GM23338 (cell line): ENCODE measurements around the gene NT5C. TPM values are rescaled to one million over a fixed set of nuclear protein-coding genes. Genes with fewer than 3 reads are reported as not detected.

Experiments
- ATAC-seq: fragments of 200-7000 bp; cut with Tn5 transposase; 3 replicates; pipeline ENCODE4 v1.9.1; 2020
- DNase-seq: peaks from one replicate; pipeline ENCODE4 v3.0.0-alpha.2; 2015; ENCODE audit warnings: low spot score
- H2AFZ ChIP-seq: fragments of 200-600 bp; sonication (generic); 2 replicates; pipeline ENCODE4 v1.8.0; 2016; ENCODE audit warnings: antibody characterized with exemption, mild to moderate bottlenecking, moderate library complexity
- H3F3A ChIP-seq: fragments of 200-600 bp; sonication (generic); replicated peaks from 2 replicates; pipeline ENCODE4 v1.8.0; 2017; ENCODE audit warnings: antibody characterized with exemption, mixed run types, low read depth
- H3K27ac ChIP-seq: fragments of 200-600 bp; sonication (generic); 2 replicates; pipeline ENCODE4 v1.6.1; 2016; ENCODE audit warnings: low read depth
- H3K27me3 ChIP-seq: fragments of 200-600 bp; sonication (generic); 2 replicates; pipeline ENCODE4 v1.8.0; 2016; ENCODE audit warnings: mild to moderate bottlenecking, mixed run types, moderate library complexity; ENCODE audit not compliant: insufficient read depth
- H3K36me3 ChIP-seq: fragments of 200-600 bp; sonication (generic); 2 replicates; pipeline ENCODE4 v1.8.0; 2016; ENCODE audit warnings: mild to moderate bottlenecking; ENCODE audit not compliant: insufficient read depth
- H3K4me1 ChIP-seq: fragments of 200-600 bp; sonication (generic); 2 replicates; pipeline ENCODE4 v1.8.0; 2016; ENCODE audit warnings: mild to moderate bottlenecking, moderate library complexity; ENCODE audit not compliant: insufficient read depth
- H3K4me2 ChIP-seq: fragments of 200-600 bp; sonication (generic); 2 replicates; pipeline ENCODE4 v1.7.1; 2017; ENCODE audit warnings: mixed run types
- H3K4me3 ChIP-seq: fragments of 200-600 bp; sonication (generic); 2 replicates; pipeline ENCODE4 v1.6.1; 2016; ENCODE audit warnings: mixed run types
- H3K79me2 ChIP-seq: fragments of 200-600 bp; sonication (generic); replicated peaks from 2 replicates; pipeline ENCODE4 v1.8.0; 2017; ENCODE audit warnings: mild to moderate bottlenecking; ENCODE audit not compliant: insufficient read depth
- H3K9me2 ChIP-seq: fragments of 200-600 bp; sonication (generic); 2 replicates; pipeline ENCODE4 v1.8.0; 2017; ENCODE audit not compliant: insufficient read depth
- H4K20me1 ChIP-seq: fragments of 200-600 bp; sonication (generic); replicated peaks from 2 replicates; pipeline ENCODE4 v1.8.0; 2017; ENCODE audit warnings: mild to moderate bottlenecking; ENCODE audit not compliant: insufficient read depth
- H3K27ac Mint-ChIP-seq: 2 replicates; pipeline ENCODE4 v1.8.0; 2020; ENCODE audit warnings: inconsistent platforms, mild to moderate bottlenecking, moderate library complexity, mixed read lengths
- H3K27me3 Mint-ChIP-seq: 3 replicates; pipeline ENCODE4 v1.8.0; 2022; ENCODE audit warnings: low read depth, mild to moderate bottlenecking, moderate library complexity, mixed read lengths, inconsistent platforms; ENCODE audit not compliant: insufficient read depth, poor library complexity
- H3K36me3 Mint-ChIP-seq: 3 replicates; pipeline ENCODE4 v1.8.0; 2021; ENCODE audit warnings: low read depth, mild to moderate bottlenecking, inconsistent platforms, moderate library complexity, mixed read lengths
- H3K4me1 Mint-ChIP-seq: 3 replicates; pipeline ENCODE4 v1.8.0; 2020; ENCODE audit warnings: mild to moderate bottlenecking, inconsistent platforms, mixed read lengths
- H3K4me3 Mint-ChIP-seq: 3 replicates; pipeline ENCODE4 v1.8.0; 2021; ENCODE audit warnings: moderate library complexity, mild to moderate bottlenecking, inconsistent platforms, mixed read lengths
- H3K9me3 Mint-ChIP-seq: 3 replicates; pipeline ENCODE4 v1.8.0; 2020; ENCODE audit warnings: moderate library complexity, mild to moderate bottlenecking, inconsistent platforms, mixed read lengths
- CREB1 ChIP-seq: fragments of 250-450 bp; sonication (Bioruptor Pico); IDR thresholded peaks from 2 replicates; pipeline ENCODE4 v1.5.0; 2020; ENCODE audit warnings: low read depth, mild to moderate bottlenecking, moderate library complexity
- ETS1 ChIP-seq: IDR thresholded peaks from 2 replicates; pipeline ENCODE4 v1.6.1; 2016; ENCODE audit warnings: antibody characterized with exemption
- EZH2 ChIP-seq: fragments of 200-600 bp; sonication (generic); IDR thresholded peaks from one replicate; pipeline ENCODE4 v1.8.0; 2017; ENCODE audit warnings: antibody characterized with exemption, mild to moderate bottlenecking, low read depth; ENCODE audit not compliant: unreplicated experiment
- EZH2phosphoT487 ChIP-seq: fragments of 200-600 bp; sonication (generic); IDR thresholded peaks from one replicate; pipeline ENCODE4 v1.8.1; 2018; ENCODE audit warnings: antibody characterized with exemption; ENCODE audit not compliant: unreplicated experiment
- JUNB ChIP-seq: IDR thresholded peaks from one replicate; pipeline ENCODE4 v1.6.1; 2016; ENCODE audit warnings: antibody characterized with exemption; ENCODE audit not compliant: unreplicated experiment
- NANOG ChIP-seq: IDR thresholded peaks from 2 replicates; pipeline ENCODE4 v1.6.1; 2016; ENCODE audit warnings: antibody characterized with exemption, borderline replicate concordance
- POLR2AphosphoS5 ChIP-seq: IDR thresholded peaks from 2 replicates; pipeline ENCODE4 v1.6.1; 2016; ENCODE audit warnings: antibody characterized with exemption, low read depth
- REST ChIP-seq: IDR thresholded peaks from one replicate; pipeline ENCODE4 v1.6.1; 2018; ENCODE audit warnings: antibody characterized with exemption; ENCODE audit not compliant: unreplicated experiment
- STAT1 ChIP-seq: IDR thresholded peaks from one replicate; pipeline ENCODE4 v1.6.1; 2016; ENCODE audit warnings: antibody characterized with exemption; ENCODE audit not compliant: unreplicated experiment
- ZNF114 ChIP-seq: fragments of 250-450 bp; sonication (Bioruptor Pico); IDR thresholded peaks from 2 replicates; pipeline ENCODE4 v1.5.0; 2020; ENCODE audit warnings: mild to moderate bottlenecking, moderate library complexity
- ZNF331 ChIP-seq: fragments of 250-450 bp; sonication (Bioruptor Pico); IDR thresholded peaks from 2 replicates; pipeline ENCODE4 v1.5.0; 2020; ENCODE audit warnings: low read depth, mild to moderate bottlenecking, moderate library complexity
- polyA plus RNA-seq: library from polyadenylated mRNA; unstranded; fragments of >200 nt; fragmentation: Nextera tagmentation; extraction: Ambion mirVana; gene quantifications from 2 replicates; pipeline ENCODE4 v1.2.1, GENCODE V29; 2016
- total RNA-seq: library from RNA; depleted of rRNA; stranded (reverse); fragments of >200 nt; shearing (Covaris generic); gene quantifications from 2 replicates; pipeline ENCODE4 v1.2.3, GENCODE V29; 2014
- TF ChIP-seq, protein P1 (sequence below), 2 experiments: fragments of 200-600 bp in 1 of 2; sonication (generic) in 1 of 2; conservative IDR thresholded peaks; 2 replicates each; pipeline versions ENCODE4 v1.5.1 to v1.6.1; 2016 to 2017; ENCODE audit warnings: antibody characterized with exemption in 2 of 2, low read depth in 2 of 2, mild to moderate bottlenecking in 2 of 2, moderate library complexity in 1 of 2
- TF ChIP-seq, protein P2 (sequence below): fragments of 250-450 bp; sonication (Bioruptor Pico); IDR thresholded peaks from 2 replicates; pipeline ENCODE4 v1.5.0; 2020; ENCODE audit warnings: mild to moderate bottlenecking, moderate library complexity

The NT5C gene
- total and polyA plus RNA-seq, 2 experiments from 2014 or later: 91.7 to 120 TPM

- Mint-ChIP-seq H3K9me3 (no peaks in the 10 kb centered on the region), H3K27me3 (peaks cover 28% of the 10 kb centered on the region), H3K4me1 (peaks cover 57% of the 10 kb centered on the region), H3K36me3 (no peaks in the 10 kb centered on the region; the same call in 2 of the 3 replicates), H3K4me3 (peak overlapping the region; percentile 75), H3K27ac (peak overlapping the region; percentile 79)
- TF ChIP-seq CREB1 (CRISPR knock-in tag) (no peak), EZH2 (no peak), ETS1 (no peak), EZH2phosphoT487 (no peak), POLR2AphosphoS5 (no peak), ZNF114 (no peak), NANOG (no peak), JUNB (no peak), ZNF331 (no peak), REST (no peak), STAT1 (no peak)
- TF ChIP-seq, protein P1, sequence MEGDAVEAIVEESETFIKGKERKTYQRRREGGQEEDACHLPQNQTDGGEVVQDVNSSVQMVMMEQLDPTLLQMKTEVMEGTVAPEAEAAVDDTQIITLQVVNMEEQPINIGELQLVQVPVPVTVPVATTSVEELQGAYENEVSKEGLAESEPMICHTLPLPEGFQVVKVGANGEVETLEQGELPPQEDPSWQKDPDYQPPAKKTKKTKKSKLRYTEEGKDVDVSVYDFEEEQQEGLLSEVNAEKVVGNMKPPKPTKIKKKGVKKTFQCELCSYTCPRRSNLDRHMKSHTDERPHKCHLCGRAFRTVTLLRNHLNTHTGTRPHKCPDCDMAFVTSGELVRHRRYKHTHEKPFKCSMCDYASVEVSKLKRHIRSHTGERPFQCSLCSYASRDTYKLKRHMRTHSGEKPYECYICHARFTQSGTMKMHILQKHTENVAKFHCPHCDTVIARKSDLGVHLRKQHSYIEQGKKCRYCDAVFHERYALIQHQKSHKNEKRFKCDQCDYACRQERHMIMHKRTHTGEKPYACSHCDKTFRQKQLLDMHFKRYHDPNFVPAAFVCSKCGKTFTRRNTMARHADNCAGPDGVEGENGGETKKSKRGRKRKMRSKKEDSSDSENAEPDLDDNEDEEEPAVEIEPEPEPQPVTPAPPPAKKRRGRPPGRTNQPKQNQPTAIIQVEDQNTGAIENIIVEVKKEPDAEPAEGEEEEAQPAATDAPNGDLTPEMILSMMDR (conservative IDR thresholded peaks at IDR 0.05; ENCODE audit: low read depth in 2 of 2): no peak
- TF ChIP-seq, protein P2, sequence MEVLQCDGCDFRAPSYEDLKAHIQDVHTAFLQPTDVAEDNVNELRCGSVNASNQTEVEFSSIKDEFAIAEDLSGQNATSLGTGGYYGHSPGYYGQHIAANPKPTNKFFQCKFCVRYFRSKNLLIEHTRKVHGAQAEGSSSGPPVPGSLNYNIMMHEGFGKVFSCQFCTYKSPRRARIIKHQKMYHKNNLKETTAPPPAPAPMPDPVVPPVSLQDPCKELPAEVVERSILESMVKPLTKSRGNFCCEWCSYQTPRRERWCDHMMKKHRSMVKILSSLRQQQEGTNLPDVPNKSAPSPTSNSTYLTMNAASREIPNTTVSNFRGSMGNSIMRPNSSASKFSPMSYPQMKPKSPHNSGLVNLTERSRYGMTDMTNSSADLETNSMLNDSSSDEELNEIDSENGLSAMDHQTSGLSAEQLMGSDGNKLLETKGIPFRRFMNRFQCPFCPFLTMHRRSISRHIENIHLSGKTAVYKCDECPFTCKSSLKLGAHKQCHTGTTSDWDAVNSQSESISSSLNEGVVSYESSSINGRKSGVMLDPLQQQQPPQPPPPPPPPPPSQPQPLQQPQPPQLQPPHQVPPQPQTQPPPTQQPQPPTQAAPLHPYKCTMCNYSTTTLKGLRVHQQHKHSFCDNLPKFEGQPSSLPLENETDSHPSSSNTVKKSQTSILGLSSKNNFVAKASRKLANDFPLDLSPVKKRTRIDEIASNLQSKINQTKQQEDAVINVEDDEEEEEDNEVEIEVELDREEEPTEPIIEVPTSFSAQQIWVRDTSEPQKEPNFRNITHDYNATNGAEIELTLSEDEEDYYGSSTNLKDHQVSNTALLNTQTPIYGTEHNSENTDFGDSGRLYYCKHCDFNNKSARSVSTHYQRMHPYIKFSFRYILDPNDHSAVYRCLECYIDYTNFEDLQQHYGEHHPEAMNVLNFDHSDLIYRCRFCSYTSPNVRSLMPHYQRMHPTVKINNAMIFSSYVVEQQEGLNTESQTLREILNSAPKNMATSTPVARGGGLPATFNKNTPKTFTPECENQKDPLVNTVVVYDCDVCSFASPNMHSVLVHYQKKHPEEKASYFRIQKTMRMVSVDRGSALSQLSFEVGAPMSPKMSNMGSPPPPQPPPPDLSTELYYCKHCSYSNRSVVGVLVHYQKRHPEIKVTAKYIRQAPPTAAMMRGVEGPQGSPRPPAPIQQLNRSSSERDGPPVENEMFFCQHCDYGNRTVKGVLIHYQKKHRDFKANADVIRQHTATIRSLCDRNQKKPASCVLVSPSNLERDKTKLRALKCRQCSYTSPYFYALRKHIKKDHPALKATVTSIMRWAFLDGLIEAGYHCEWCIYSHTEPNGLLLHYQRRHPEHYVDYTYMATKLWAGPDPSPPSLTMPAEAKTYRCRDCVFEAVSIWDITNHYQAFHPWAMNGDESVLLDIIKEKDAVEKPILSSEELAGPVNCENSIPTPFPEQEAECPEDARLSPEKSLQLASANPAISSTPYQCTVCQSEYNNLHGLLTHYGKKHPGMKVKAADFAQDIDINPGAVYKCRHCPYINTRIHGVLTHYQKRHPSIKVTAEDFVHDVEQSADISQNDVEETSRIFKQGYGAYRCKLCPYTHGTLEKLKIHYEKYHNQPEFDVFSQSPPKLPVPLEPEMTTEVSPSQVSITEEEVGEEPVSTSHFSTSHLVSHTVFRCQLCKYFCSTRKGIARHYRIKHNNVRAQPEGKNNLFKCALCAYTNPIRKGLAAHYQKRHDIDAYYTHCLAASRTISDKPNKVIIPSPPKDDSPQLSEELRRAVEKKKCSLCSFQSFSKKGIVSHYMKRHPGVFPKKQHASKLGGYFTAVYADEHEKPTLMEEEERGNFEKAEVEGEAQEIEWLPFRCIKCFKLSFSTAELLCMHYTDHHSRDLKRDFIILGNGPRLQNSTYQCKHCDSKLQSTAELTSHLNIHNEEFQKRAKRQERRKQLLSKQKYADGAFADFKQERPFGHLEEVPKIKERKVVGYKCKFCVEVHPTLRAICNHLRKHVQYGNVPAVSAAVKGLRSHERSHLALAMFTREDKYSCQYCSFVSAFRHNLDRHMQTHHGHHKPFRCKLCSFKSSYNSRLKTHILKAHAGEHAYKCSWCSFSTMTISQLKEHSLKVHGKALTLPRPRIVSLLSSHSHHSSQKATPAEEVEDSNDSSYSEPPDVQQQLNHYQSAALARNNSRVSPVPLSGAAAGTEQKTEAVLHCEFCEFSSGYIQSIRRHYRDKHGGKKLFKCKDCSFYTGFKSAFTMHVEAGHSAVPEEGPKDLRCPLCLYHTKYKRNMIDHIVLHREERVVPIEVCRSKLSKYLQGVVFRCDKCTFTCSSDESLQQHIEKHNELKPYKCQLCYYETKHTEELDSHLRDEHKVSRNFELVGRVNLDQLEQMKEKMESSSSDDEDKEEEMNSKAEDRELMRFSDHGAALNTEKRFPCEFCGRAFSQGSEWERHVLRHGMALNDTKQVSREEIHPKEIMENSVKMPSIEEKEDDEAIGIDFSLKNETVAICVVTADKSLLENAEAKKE (CRISPR knock-in tag): no peak
- H3K36me3 ChIP-seq: no peaks in the 10 kb centered on the region
- H4K20me1 ChIP-seq: no peaks in the 10 kb centered on the region
- H3K4me2 ChIP-seq: peak overlapping the region; percentile 96
- peaks cover 34% of the 10 kb centered on the region for H3F3A ChIP-seq
- DNase-seq: no peak
- H3K4me1 ChIP-seq: peaks cover 51% of the 10 kb centered on the region
- peaks cover 6% of the 10 kb centered on the region for H3K79me2 ChIP-seq
- peak overlapping the region; percentile 90; the same call in 1 of the 2 replicates for H2AFZ ChIP-seq
- ATAC-seq: no peak
- no peaks in the 10 kb centered on the region for H3K27me3 ChIP-seq
- peak overlapping the region; percentile 91 for H3K4me3 ChIP-seq
- H3K9me2 ChIP-seq: no peaks in the 10 kb centered on the region
- H3K27ac ChIP-seq: peak overlapping the region; percentile 98
These were observed 44.4 kb downstream of the NT5C start for GRCh38 chr17:75087182-75087557.
